PFSK-1 (cell line): ENCODE results near the gene TK2.

ENCODE experiments used
- FOXP2 ChIP-seq: optimal IDR thresholded peaks from 2 replicates; pipeline ENCODE3; 2011; ENCODE audit warnings: borderline replicate concordance, control low read depth, inconsistent platforms; ENCODE audit not compliant: insufficient read depth; ENCODE audit errors: extremely low read length, extremely low read depth
- POLR2AphosphoS5 ChIP-seq: IDR thresholded peaks from 2 replicates; pipeline ENCODE4 v1.6.1; 2012; ENCODE audit warnings: low read depth, mild to moderate bottlenecking, control low read depth, low read length, moderate library complexity
- SIN3A ChIP-seq: IDR thresholded peaks from 2 replicates; pipeline ENCODE4 v1.6.1; 2012; ENCODE audit warnings: mild to moderate bottlenecking, low read length, moderate library complexity, borderline replicate concordance; ENCODE audit not compliant: insufficient read depth
- TAF1 ChIP-seq: IDR thresholded peaks from 2 replicates; pipeline ENCODE4 v1.6.1; 2012; ENCODE audit warnings: low read length, control low read depth, borderline replicate concordance; ENCODE audit not compliant: insufficient read depth
- TF ChIP-seq, protein P1 (sequence below), 2 experiments: IDR thresholded peaks; 2 replicates each; pipeline versions ENCODE4 v1.6.1 to v1.8.0; 2011 to 2012; ENCODE audit warnings: low read depth in 2 of 2, low read length in 2 of 2, control low read depth in 1 of 2, inconsistent platforms in 1 of 2, mild to moderate bottlenecking in 1 of 2, moderate library complexity in 1 of 2; ENCODE audit not compliant: insufficient read depth in 1 of 2

Gene TK2

DNA sequence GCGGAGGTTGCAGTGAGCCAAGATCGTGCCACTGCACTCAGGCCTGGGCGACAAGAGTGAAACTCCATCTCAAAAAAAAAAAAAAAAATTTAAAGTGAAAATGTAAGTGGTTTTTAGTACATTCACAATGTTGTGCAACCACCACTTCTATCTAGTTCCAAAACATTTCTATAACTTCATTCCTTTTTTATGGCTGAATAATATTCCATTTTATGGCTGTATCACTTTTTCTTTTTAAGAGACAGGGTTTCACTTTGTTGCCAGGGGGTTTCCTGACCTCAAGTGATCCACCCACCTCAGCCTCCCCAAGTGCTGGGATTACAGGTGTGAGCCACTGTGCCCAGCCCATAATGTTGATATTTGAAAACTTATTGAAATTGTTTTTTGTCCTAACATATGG, 42.9 kb upstream of the TK2 start:
- TF ChIP-seq POLR2AphosphoS5: no peak
- TF ChIP-seq TAF1: no peak
- no peak for TF ChIP-seq FOXP2
- TF ChIP-seq SIN3A: no peak
- TF ChIP-seq, protein P1, sequence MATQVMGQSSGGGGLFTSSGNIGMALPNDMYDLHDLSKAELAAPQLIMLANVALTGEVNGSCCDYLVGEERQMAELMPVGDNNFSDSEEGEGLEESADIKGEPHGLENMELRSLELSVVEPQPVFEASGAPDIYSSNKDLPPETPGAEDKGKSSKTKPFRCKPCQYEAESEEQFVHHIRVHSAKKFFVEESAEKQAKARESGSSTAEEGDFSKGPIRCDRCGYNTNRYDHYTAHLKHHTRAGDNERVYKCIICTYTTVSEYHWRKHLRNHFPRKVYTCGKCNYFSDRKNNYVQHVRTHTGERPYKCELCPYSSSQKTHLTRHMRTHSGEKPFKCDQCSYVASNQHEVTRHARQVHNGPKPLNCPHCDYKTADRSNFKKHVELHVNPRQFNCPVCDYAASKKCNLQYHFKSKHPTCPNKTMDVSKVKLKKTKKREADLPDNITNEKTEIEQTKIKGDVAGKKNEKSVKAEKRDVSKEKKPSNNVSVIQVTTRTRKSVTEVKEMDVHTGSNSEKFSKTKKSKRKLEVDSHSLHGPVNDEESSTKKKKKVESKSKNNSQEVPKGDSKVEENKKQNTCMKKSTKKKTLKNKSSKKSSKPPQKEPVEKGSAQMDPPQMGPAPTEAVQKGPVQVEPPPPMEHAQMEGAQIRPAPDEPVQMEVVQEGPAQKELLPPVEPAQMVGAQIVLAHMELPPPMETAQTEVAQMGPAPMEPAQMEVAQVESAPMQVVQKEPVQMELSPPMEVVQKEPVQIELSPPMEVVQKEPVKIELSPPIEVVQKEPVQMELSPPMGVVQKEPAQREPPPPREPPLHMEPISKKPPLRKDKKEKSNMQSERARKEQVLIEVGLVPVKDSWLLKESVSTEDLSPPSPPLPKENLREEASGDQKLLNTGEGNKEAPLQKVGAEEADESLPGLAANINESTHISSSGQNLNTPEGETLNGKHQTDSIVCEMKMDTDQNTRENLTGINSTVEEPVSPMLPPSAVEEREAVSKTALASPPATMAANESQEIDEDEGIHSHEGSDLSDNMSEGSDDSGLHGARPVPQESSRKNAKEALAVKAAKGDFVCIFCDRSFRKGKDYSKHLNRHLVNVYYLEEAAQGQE (IDR thresholded peaks at IDR 0.05; ENCODE audit: insufficient read depth in 1 of 2, low read depth in 2 of 2, low read length in 2 of 2): no peak

DNA sequence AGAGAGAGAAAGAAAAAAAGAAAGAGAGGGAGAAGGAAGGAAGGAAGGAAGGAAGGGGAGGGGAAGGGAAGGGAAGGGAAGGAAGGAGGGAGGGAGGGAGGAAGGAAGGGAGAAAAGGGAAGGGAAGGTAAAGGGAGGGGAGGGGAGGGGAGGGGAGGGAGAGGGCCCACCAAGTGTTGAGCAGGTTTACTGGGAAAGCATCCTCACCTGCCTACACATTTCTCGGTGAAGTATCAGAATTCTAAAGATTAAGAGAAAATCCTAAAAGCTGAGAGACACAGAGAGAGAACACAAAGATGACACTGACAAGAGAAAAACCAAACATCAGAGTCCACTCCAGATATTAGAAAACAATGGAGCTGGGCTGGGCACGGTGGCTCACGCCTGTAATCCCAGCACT, 42.3 kb upstream of the TK2 start:
- no peak for TF ChIP-seq SIN3A
- no peak for TF ChIP-seq TAF1
- TF ChIP-seq, protein P1 (IDR thresholded peaks at IDR 0.05; ENCODE audit: insufficient read depth in 1 of 2, low read depth in 2 of 2, low read length in 2 of 2): no peak
- no peak for TF ChIP-seq FOXP2
- TF ChIP-seq POLR2AphosphoS5: no peak

DNA sequence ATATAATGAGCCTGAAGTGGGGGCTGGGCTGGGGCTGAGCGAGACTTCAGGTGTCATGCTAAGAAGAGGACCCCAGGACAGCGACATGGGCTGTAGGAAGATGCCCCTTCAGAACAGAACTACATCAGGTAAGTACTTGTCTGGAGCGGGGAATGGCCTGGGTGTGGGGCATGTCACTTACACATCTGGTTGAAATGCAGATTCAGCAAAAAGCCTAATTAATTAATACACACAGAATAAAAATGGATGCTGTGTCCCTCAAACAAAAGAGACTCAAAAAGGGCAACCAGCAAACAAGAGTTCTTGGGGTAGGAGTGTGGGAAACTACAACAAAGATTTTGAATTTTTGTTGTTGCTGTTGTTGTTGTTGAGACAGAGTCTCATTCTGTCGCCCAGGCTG, 41.1 kb upstream of the TK2 start:
- TF ChIP-seq FOXP2: no peak
- no peak for TF ChIP-seq TAF1
- TF ChIP-seq, protein P1 (IDR thresholded peaks at IDR 0.05; ENCODE audit: insufficient read depth in 1 of 2, low read depth in 2 of 2, low read length in 2 of 2): no peak
- no peak for TF ChIP-seq SIN3A
- no peak for TF ChIP-seq POLR2AphosphoS5

DNA sequence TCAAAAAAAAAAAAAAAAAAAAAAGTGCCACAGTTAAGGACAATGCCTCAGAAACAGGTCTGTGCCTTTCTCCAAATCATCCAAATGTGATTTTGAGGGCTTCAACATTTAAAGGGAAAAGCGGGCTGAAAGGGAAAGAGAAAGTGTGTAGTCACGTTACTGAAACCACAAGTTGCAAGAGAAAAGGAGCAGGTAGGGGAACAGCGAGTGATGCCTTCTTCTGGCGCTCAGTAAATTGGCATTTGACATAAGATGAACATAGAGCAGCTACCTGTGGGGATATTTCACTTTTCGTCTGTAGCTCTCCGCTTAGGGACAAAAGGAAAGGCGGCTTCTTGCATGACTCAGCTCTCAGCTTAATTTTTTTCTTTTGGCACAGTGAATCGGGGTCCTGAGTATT, 40.4 kb upstream of the TK2 start:
- TF ChIP-seq, protein P1 (IDR thresholded peaks at IDR 0.05; ENCODE audit: insufficient read depth in 1 of 2, low read depth in 2 of 2, low read length in 2 of 2): no peak
- TF ChIP-seq POLR2AphosphoS5 (no peak), TAF1 (no peak), SIN3A (no peak), FOXP2 (no peak)

DNA sequence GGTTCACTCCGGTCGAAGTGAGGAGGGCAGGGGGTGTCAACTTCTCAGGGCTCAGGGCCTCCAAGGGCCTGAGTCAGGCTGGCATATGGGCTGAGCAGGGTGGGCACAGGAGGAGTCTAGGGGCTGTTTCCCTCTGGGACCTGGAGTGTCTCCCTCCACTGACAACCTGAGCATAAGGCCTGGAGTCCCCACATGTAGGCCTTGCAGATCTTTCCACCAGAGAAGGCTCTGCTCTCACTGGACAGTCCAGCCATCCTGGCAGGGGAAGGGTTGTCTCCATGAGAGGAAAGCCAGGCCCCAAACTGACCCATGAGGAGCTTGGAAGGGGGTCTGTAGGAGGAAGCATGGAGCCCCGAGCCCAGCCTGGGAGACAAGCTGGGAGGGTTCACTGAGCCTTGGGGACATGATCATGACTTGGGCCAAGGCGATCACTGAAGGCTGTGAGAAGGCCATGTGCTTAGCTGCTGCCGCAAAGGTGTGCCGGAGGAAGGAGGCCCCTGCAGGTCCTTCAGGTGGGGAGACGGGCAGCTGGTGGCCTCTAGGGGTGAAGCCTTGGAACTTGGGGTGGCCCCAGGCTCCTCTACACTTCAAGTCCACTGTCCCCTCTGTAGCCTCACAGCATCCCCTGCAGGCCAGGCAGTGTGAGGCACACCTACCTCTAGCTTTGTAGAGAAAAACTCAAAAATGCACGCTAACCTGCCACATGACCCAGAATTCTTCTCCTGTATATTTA, 39.2 kb upstream of the TK2 start:
- no peak for TF ChIP-seq FOXP2
- no peak for TF ChIP-seq TAF1
- TF ChIP-seq, protein P1 (IDR thresholded peaks at IDR 0.05; ENCODE audit: insufficient read depth in 1 of 2, low read depth in 2 of 2, low read length in 2 of 2): no peak
- TF ChIP-seq POLR2AphosphoS5: no peak
- no peak for TF ChIP-seq SIN3A
